MM.1S (cell line): Measurements from ENCODE around the gene MFAP1.
"Not testable (repeated sequence)": the region's sequence is repeated elsewhere in the genome, so short reads cannot be mapped to it uniquely, and the experiment has no call there.

Experiments used
- DNase-seq: peaks from one replicate; pipeline ENCODE4 v3.0.0-alpha.2; 2015
- H2AFZ ChIP-seq: fragments of 300-600 bp; sonication (generic); 2 replicates; pipeline ENCODE4 v1.6.0; 2016; ENCODE audit warnings: antibody characterized with exemption, low read length
- H3F3A ChIP-seq: fragments of 300-600 bp; sonication (generic); 2 replicates; pipeline ENCODE4 v1.6.1; 2016; ENCODE audit warnings: mild to moderate bottlenecking, antibody characterized with exemption, low read length, moderate library complexity, mixed read lengths; ENCODE audit not compliant: insufficient read depth
- H3K27ac ChIP-seq: fragments of 300-600 bp; sonication (generic); 2 replicates; pipeline ENCODE4 v1.5.1; 2016; ENCODE audit warnings: mild to moderate bottlenecking, low read length
- H3K27me3 ChIP-seq: fragments of 300-600 bp; sonication (generic); replicated peaks from 2 replicates; pipeline ENCODE4 v1.6.0; 2016; ENCODE audit warnings: low read length; ENCODE audit not compliant: insufficient read depth
- H3K36me3 ChIP-seq: fragments of 300-600 bp; sonication (generic); replicated peaks from 2 replicates; pipeline ENCODE4 v1.6.1; 2016; ENCODE audit warnings: mild to moderate bottlenecking, low read length, mixed read lengths; ENCODE audit not compliant: insufficient read depth
- H3K4me1 ChIP-seq: fragments of 300-600 bp; sonication (generic); 2 replicates; pipeline ENCODE4 v1.6.1; 2016; ENCODE audit warnings: low read length, mixed read lengths
- H3K4me2 ChIP-seq: fragments of 300-600 bp; sonication (generic); 2 replicates; pipeline ENCODE4 v1.6.0; 2016; ENCODE audit warnings: low read depth, low read length
- H3K4me3 ChIP-seq: fragments of 300-600 bp; sonication (generic); 2 replicates; pipeline ENCODE4 v1.5.1; 2016; ENCODE audit warnings: low read length, mixed read lengths
- H3K79me2 ChIP-seq: fragments of 300-600 bp; sonication (generic); 2 replicates; pipeline ENCODE4 v1.6.1; 2016; ENCODE audit warnings: mixed run types, low read length, mixed read lengths
- H3K9ac ChIP-seq: fragments of 300-600 bp; sonication (generic); 2 replicates; pipeline ENCODE4 v1.6.1; 2016; ENCODE audit warnings: low read length, mixed read lengths
- H3K9me2 ChIP-seq: fragments of 300-600 bp; sonication (generic); replicated peaks from 2 replicates; pipeline ENCODE4 v1.6.1; 2016; ENCODE audit warnings: mild to moderate bottlenecking, low read length, mixed read lengths; ENCODE audit not compliant: insufficient read depth
- H3K9me3 ChIP-seq: fragments of 300-600 bp; sonication (generic); replicated peaks from 2 replicates; pipeline ENCODE4 v1.6.1; 2016; ENCODE audit warnings: mild to moderate bottlenecking, low read length, mixed read lengths; ENCODE audit not compliant: insufficient read depth
- H4K20me1 ChIP-seq: fragments of 300-600 bp; sonication (generic); 2 replicates; pipeline ENCODE4 v1.6.1; 2016; ENCODE audit warnings: mild to moderate bottlenecking, low read length, moderate library complexity, mixed read lengths; ENCODE audit not compliant: insufficient read depth
- EZH2 ChIP-seq: fragments of 300-600 bp; sonication (generic); optimal IDR thresholded peaks from 2 replicates; pipeline ENCODE3; 2017; ENCODE audit warnings: low read depth, mild to moderate bottlenecking, antibody characterized with exemption, low read length, mixed read lengths
- EZH2phosphoT487 ChIP-seq: fragments of 300-600 bp; sonication (generic); IDR thresholded peaks from 2 replicates; pipeline ENCODE4 v1.6.1; 2018; ENCODE audit warnings: antibody characterized with exemption, low read length
- TF ChIP-seq, protein P1 (sequence below): fragments of 300-600 bp; sonication (generic); IDR thresholded peaks from 2 replicates; pipeline ENCODE4 v1.5.1; 2016; ENCODE audit warnings: antibody characterized with exemption, low read length, mixed read lengths

MFAP1 gene

DNA sequence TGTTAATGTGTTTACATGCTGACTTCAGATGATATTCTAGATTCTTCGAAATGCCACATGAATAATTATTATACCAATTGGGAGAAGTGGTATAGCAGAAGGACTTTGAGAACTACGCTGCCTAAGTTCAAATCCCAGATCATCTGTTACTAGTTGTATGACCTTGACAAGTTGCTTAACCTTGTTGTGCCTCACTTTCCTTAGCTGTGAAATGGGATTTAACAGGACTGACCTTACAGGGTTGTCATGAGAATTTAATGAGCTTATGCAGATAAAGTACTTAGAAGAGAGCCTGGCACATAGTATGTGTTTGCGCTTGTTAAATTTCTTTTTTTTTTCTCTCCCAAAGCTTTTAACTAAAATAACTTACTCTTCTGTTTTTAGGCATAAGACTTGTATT, 26.8 kb upstream of the MFAP1 start:
- Histone ChIP-seq H3K4me3 (no peak overlapping the region), H3K79me2 (no peaks in the 10 kb centered on the region; the same call in none of the 2 replicates), H3K36me3 (no peaks in the 10 kb centered on the region; the same call in none of the 2 replicates), H3K4me1 (no peaks in the 10 kb centered on the region), H4K20me1 (no peaks in the 10 kb centered on the region), H3K9me2 (no peaks in the 10 kb centered on the region), H3K9ac (no peak overlapping the region), H2AFZ (no peak overlapping the region), H3K27ac (no peak overlapping the region), H3F3A (no peaks in the 10 kb centered on the region; the same call in 1 of the 2 replicates), H3K9me3 (no peaks in the 10 kb centered on the region), H3K27me3 (no peaks in the 10 kb centered on the region), H3K4me2 (no peak overlapping the region)
- no peak for DNase-seq
- no peak for TF ChIP-seq EZH2phosphoT487
- TF ChIP-seq, protein P1, sequence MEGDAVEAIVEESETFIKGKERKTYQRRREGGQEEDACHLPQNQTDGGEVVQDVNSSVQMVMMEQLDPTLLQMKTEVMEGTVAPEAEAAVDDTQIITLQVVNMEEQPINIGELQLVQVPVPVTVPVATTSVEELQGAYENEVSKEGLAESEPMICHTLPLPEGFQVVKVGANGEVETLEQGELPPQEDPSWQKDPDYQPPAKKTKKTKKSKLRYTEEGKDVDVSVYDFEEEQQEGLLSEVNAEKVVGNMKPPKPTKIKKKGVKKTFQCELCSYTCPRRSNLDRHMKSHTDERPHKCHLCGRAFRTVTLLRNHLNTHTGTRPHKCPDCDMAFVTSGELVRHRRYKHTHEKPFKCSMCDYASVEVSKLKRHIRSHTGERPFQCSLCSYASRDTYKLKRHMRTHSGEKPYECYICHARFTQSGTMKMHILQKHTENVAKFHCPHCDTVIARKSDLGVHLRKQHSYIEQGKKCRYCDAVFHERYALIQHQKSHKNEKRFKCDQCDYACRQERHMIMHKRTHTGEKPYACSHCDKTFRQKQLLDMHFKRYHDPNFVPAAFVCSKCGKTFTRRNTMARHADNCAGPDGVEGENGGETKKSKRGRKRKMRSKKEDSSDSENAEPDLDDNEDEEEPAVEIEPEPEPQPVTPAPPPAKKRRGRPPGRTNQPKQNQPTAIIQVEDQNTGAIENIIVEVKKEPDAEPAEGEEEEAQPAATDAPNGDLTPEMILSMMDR: no peak
- no peak for TF ChIP-seq EZH2

DNA sequence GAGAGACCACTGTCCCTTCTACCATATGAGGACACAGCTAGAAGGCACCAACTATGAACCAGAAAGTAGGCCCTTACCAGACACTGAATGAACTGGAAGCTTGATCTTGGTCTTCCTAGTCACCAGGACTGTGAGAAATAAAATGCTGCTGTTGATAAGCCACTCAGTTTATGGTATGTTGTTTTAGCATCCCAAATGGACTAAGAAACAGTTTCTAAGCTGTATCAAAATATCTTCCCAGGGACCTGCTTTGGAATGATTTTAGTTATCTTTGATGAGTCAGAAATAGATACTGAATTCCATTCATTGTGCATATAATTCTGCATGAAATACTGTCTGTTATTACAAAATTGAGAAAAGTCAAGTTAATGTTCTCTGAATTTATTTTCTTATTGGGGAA, 20.9 kb upstream of the MFAP1 start:
- peaks cover 8% of the 10 kb centered on the region for H3K36me3 ChIP-seq
- TF ChIP-seq EZH2phosphoT487 (no peak), EZH2 (no peak)
- TF ChIP-seq, protein P1: no peak

DNA sequence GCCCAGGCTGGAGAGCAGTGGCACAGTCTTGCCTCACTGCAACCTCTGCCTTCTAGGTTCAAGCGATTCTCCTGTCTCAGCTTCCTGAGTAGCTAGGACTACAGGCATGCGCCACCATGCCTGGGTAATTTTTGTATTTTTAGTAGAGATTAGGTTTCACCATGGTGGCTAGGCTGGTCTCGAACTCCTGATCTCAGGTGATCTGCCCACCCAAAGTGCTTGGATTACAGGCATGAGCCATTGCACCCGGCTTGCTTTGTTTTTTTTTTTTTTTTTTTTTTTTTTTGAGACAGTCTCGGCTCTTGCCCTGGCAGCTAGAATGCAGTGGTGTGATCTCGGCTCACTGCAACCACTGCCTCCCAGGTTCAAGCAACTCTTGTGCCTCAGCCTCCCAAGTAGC, 8.0 kb upstream of the MFAP1 start:
- H3K4me2 ChIP-seq, H3K27ac ChIP-seq, H3K4me1 ChIP-seq, H3K9me2 ChIP-seq, H3F3A ChIP-seq, H3K9ac ChIP-seq, H3K4me3 ChIP-seq, DNase-seq, H3K27me3 ChIP-seq, H3K36me3 ChIP-seq, H2AFZ ChIP-seq, H3K9me3 ChIP-seq, H4K20me1 ChIP-seq: not testable (repeated sequence)
- H3K79me2 ChIP-seq: peaks cover 95% of the 10 kb centered on the region

More for the DNA sequence above, 20.9 kb upstream of the MFAP1 start:
- H2AFZ ChIP-seq: no peak overlapping the region
- no peaks in the 10 kb centered on the region for H4K20me1 ChIP-seq
- no peak overlapping the region for H3K4me2 ChIP-seq
- H3K27me3 ChIP-seq: no peaks in the 10 kb centered on the region
- no peaks in the 10 kb centered on the region for H3K4me1 ChIP-seq
- H3K9ac ChIP-seq: no peak overlapping the region
- H3K9me3 ChIP-seq: no peaks in the 10 kb centered on the region
- H3K79me2 ChIP-seq: peaks cover 21% of the 10 kb centered on the region
- no peaks in the 10 kb centered on the region for H3F3A ChIP-seq
- H3K27ac ChIP-seq: no peak overlapping the region
- no peaks in the 10 kb centered on the region for H3K9me2 ChIP-seq
- no peak for DNase-seq
- H3K4me3 ChIP-seq: no peak overlapping the region

DNA sequence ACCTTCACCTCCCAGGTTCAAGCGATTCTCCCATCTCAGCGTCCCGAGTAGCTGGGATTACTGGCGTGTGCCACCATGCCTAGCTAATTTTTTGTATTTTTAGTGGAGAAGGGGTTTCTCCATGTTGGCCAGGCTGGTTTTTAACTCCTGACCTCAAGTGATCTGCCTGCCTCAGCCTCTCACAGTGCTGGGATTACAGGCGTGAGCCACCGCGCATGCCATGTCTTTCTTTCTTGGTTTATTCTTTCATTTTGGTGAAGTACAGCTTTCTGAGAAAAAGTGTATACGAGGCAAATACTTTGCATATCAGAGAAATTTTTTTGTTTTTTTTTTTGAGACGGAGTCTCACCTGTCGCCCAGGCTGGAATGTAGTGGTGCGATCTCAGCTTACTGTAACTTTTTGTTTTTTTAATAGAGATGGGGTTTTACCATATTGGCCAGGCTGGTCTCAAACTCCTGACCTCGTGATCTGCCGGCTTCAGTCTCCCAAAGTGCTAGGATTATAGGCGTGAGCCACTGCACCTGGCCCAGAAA, 7.1 kb upstream of the MFAP1 start:
- not testable (repeated sequence) for H3F3A ChIP-seq, DNase-seq, H3K36me3 ChIP-seq, H3K4me2 ChIP-seq, H3K9me2 ChIP-seq, H4K20me1 ChIP-seq, H3K4me3 ChIP-seq, H3K9me3 ChIP-seq, H3K9ac ChIP-seq, H3K4me1 ChIP-seq, H3K27ac ChIP-seq, H2AFZ ChIP-seq, H3K27me3 ChIP-seq
- H3K79me2 ChIP-seq: peaks cover 96% of the 10 kb centered on the region

GRCh38 chr15:43830691-43831275, 6.3 kb upstream of the MFAP1 start:
- H3K4me1 ChIP-seq, H3K4me2 ChIP-seq, H3F3A ChIP-seq, H3K9me3 ChIP-seq, H4K20me1 ChIP-seq, H3K4me3 ChIP-seq, H3K9ac ChIP-seq, H3K36me3 ChIP-seq, DNase-seq, H3K27ac ChIP-seq, H2AFZ ChIP-seq, H3K27me3 ChIP-seq, H3K9me2 ChIP-seq: not testable (repeated sequence)
- H3K79me2 ChIP-seq: peaks cover 88% of the 10 kb centered on the region

DNA sequence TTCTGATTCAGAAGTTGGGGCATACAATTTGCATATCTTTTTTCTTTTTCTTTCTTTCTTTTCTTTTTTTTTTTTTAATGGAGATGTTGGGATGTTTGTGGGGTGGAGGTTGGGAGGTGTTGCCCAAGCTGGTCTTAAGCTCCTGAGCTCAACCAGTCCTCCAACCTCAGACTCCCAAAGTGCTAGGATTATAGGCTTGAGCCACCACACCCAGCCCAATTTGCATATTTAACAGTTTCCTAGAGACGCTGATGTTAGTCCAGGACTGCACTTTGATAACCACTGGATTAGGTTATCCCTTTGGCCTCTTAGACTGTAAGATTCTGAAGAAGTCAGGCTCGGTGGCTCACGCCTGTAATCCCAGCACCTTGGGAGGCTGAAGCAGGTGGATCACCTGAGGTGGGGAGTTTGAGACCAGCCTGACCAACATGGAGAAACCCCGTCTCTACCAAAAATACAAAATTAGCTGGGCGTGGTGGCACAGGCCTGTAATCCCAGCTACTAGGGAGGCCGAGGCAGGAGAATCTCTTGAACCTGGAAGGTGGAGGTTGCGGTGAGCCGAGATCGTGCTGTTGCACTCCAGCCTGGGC, 5.6 kb upstream of the MFAP1 start:
- H3F3A ChIP-seq, H3K27ac ChIP-seq, H3K9me3 ChIP-seq, H3K4me1 ChIP-seq, H3K9ac ChIP-seq, H3K27me3 ChIP-seq, H3K36me3 ChIP-seq, H2AFZ ChIP-seq, H4K20me1 ChIP-seq, H3K4me2 ChIP-seq, H3K4me3 ChIP-seq, H3K9me2 ChIP-seq, DNase-seq: not testable (repeated sequence)
- H3K79me2 ChIP-seq: peaks cover 83% of the 10 kb centered on the region
